GOT3 (cell line): ENCODE measurements around the gene ADCY4.
"Not testable (repeated sequence)": the region's sequence is repeated elsewhere in the genome, so short reads cannot be mapped to it uniquely, and the experiment has no call there.

Source experiments
- DNase-seq: peaks from one replicate; lab custom pipeline; 2025; ENCODE audit warnings: mixed read lengths; lab: John Stamatoyannopoulos, UW

The ADCY4 gene

GRCh38 chr14:24334431-24335291, at the start of gene ADCY4:
ADCY4 (minus strand) TSS chr14:24335071; CDS start chr14:24334652, 419 bp downstream.
- no peak for DNase-seq

- DNase-seq, result no peak
Observed at GRCh38 chr14:24384169-24384568, 49.3 kb upstream of the ADCY4 start.

GRCh38 chr14:24382064-24382371, 47.1 kb upstream of the ADCY4 start:
- DNase-seq, result no peak

GRCh38 chr14:24381363-24382063, 46.6 kb upstream of the ADCY4 start:
- DNase-seq, result no peak

DNA sequence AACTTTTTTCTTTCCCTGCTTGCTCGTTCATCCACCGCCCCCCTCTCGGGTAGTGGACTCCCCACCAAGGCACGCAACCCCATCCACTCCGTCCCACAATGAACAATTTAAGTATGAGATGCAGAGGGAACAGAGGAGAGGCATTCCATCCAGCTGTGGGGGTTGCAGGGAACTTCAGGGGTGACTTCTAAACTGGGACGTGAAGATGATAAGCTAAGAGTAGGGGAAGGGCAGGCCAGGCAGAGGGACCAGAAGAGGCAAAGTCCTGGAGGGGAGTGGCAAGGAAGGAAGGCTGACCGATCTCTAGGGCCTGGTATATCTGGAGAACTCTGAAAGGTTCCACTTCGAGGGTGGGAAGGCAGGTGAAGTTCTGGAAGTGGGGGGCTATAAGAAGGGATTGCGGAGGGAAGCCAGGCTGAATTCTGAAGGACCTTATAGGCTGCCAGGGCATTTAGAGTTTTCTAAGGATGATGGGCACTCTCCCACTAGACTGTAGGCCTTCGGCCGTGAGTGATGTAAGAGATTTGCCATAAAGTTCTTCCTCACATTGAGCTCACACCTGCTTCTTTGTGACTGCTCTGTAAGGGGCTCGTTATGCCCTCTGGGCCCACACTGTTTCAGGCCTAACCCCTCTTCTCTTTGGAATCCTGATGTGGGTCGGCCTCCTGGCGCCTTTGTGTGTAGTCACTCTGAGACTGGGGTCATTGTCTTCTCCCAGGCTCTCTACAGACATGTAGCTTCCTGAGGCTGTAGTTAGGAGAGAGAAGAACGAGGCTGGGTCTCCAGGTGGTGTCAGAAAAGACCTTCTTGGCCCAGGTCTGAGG, 45.2 kb upstream of the ADCY4 start:
- no peak for DNase-seq

GRCh38 chr14:24378981-24379906, 44.4 kb upstream of the ADCY4 start:
- DNase-seq, result no peak

GRCh38 chr14:24378327-24378726, 43.5 kb upstream of the ADCY4 start:
- DNase-seq, result no peak

GRCh38 chr14:24377657-24378056, 42.8 kb upstream of the ADCY4 start:
- no peak for DNase-seq

GRCh38 chr14:24377126-24377525, 42.3 kb upstream of the ADCY4 start:
- DNase-seq, result no peak

- no peak for DNase-seq
Observed at GRCh38 chr14:24376448-24377070, 41.7 kb upstream of the ADCY4 start.

DNA sequence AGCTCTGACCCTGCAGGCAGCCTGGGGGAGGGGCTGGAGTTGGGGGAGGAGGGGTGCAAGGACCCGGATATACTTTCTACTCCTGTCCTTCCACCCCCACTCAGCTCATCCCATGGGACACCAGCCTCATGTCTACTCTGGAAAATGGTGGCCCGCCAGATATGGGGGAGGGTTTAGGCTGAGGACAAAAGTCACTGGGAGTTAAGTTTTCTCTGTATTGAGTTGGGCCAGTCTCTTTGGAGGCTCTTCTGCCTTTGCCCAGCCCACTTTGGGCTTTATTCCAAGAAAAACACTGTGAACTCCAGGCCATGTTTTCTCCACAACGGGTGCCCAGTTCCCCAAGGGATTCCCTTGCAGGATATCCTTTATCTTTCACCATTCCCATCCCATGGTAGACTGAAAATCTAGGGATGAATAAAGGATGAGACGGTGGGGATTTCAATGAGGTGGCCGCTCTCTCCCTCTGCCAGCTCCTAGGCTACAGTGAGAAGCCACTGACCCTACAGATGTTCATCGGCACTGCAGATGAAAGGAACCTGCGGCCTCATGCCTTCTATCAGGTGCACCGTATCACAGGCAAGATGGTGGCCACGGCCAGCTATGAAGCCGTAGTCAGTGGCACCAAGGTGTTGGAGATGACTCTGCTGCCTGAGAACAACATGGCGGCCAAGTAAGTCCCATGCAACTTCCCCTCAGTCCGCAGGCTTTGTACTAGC, 38.0 kb upstream of the ADCY4 start:
- DNase-seq, result no peak

DNA sequence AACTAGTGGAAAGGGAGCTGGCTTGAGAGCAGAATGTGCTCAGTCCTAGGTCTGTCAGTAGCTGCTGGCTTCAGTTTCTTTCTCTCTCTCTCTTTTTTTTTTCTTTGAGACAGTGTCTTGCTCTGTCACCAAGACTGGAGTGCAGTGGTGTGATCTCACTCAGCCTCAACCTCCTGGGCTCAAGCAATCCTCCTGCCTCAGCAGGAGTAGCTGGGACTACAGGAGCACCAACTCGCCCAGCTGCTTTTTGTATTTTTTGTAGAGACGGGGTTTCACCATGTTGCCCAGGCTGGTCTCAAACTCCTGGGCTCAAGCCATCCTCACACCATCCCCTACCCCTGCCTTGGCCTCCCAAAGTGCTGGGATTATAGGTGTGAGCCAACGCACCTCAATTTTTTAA, 36.7 kb upstream of the ADCY4 start:
- DNase-seq, result not testable (repeated sequence)

DNA sequence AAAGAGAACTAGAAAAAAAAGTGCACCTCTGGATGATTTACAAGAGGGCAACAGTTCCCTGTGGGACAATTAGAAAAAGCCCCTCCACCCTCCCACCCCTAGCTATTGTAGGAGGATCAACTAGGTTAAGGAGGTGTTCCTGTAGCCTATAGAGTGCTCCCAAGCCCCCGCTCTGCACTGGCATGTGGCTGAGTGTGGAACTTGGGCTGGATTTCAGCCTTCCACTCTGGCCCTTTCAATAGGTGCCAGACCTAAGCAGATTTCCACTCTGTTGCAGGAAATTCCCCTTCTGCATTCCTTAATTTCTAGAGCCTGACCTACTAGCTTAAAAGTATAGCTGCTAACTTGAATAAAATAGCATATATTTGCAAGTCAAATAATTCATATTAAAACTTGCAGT, 35.9 kb upstream of the ADCY4 start:
- no peak for DNase-seq

GRCh38 chr14:24369907-24370687, 35.2 kb upstream of the ADCY4 start:
- DNase-seq, result no peak

- DNase-seq, result no peak
Observed at GRCh38 chr14:24369463-24369862, 34.6 kb upstream of the ADCY4 start.

GRCh38 chr14:24368562-24369252, 33.8 kb upstream of the ADCY4 start:
- no peak for DNase-seq

DNA sequence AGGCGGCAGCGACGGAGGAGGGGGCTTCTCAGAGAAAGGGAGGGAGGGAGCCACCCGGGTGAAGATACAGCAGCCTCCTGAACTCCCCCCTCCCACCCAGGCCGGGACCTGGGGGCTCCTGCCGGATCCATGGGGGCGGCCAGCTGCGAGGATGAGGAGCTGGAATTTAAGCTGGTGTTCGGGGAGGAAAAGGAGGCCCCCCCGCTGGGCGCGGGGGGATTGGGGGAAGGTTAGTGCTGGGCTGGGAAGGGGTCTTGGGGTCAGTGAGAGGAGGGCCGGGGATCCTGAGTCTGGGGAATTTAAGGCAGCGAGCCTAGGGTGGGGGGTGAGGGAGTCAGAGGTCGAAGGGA, 33.3 kb upstream of the ADCY4 start:
- no peak for DNase-seq

GRCh38 chr14:24367514-24368211, 32.8 kb upstream of the ADCY4 start, which contains the start of gene NFATC4:
NFATC4 (plus strand) TSS chr14:24368184; CDS start chr14:24368341, 157 bp downstream.
- DNase-seq, result no peak
